ENCODE measurements around the gene AKAP12.

GRCh38 chr6:151236668-151237401, 2.9 kb upstream of the AKAP12 start:
- TF ChIP-seq CTCF (IDR thresholded peaks at IDR 0.05), result no peak
- TF ChIP-seq POLR2A (IDR thresholded peaks at IDR 0.05), result no peak
- no peak for TF ChIP-seq POLR2AphosphoS5 (IDR thresholded peaks at IDR 0.05; ENCODE audit: insufficient read depth in 1 of 2, low read depth in 1 of 2)

All from vagina (tissue), 2 donors.